GM20431 (cell line): ENCODE data around the gene RASGRF1.
"Not testable (repeated sequence)": the region's sequence is repeated elsewhere in the genome, so short reads cannot be mapped to it uniquely, and the experiment has no call there.

Experiments used
- in situ Hi-C: fragments of 300-500 bp; cut with MseI, MboI; formaldehyde crosslinking; loops from one replicate; pipeline ENCODE4 v1.15.0; 2020; ENCODE audit warnings: low sequenced_read_pairs; ENCODE audit not compliant: unreplicated experiment

Gene RASGRF1

DNA sequence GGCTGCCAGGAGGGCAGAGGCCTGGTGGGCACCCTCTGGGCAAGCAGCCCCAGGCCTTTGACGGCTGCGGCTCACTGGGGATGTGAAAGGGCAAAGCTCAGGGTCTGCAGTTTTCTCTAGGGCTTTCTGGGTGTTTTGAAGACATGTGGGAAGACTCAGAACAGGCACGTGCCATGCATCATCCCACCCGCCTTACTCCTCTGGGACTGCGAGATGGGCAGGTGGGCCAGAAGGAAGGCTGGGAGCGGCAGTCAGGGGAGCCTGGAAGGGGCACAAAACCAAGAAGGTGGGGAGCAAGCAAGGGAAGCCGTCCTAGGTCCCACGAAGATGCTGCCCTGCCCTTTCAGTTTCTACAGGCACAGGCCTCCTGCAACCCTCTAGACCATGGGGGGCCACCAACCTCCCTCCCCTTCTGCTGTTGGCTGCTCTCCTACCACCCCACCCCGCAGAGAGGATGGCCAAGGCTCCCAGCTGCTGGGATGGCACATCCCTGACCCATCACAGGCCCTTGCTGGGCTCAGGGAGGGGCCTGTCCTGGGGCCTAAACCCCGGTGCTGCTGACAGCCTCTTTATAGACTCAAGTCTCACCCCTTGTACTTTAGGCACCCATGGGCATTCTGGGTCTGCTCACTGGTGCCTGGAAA lies 73.9 kb downstream of the RASGRF1 start:
- in situ Hi-C loops = no loop called here

DNA sequence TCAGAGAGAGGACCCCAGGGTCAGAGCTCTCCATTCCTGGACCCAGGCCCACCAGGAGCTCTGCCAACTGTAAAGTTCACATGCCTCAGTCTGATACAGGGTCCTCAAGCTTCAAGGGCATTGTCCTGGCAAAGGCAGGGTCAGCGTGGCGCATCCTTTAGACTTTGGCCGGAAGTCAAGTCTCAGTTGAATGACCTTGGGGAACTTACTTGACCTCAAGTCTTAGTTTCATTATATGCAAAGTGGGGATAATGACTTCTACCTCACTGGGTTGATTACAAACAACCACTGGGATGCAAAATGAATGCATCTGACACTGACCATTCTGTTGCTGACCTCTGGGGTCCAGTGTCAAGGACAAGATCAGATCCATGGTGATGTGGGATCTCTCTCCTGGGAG lies 75.2 kb downstream of the RASGRF1 start:
- in situ Hi-C loops = no loop called here

DNA sequence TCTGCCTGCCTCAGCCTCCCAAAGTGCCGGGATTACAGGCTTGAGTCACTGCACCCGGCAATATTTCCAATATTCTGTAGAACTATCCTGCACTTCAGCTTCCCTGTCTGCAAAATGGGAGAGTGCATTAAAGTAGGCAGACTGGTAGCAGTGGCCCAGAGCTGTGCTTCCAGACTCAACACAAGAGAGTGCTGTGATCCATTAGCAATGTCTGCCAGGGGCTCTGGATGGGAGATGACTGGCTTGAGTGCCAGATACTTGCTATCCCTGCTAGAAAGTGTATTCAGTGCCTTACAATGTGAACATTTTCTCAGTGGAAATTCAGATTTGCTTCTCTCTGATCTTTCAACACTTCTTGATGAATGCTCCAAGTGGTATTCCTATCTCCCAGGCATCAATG lies 80.3 kb downstream of the RASGRF1 start:
- in situ Hi-C loops = no loop called here

DNA sequence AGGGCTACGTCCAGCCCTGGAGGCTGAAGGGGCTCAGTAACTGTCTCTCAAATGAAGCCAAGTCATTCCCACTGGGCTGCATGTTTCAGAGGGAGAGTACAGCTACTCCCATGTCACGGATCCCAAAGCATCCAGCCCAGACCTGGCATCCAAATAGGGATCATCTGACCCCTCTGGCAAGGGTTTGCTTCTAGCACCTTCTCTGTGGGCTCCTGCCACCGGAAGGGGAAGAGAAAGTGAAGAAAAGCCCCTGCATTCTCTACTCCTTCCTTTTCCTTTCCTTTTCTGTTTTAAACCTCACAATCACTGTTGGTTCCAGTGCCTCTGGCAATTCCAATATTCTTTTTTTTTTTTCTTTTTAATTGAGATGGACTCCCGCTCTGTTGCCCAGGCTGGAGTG lies 81.2 kb downstream of the RASGRF1 start:
- in situ Hi-C loops = no loop called here

DNA sequence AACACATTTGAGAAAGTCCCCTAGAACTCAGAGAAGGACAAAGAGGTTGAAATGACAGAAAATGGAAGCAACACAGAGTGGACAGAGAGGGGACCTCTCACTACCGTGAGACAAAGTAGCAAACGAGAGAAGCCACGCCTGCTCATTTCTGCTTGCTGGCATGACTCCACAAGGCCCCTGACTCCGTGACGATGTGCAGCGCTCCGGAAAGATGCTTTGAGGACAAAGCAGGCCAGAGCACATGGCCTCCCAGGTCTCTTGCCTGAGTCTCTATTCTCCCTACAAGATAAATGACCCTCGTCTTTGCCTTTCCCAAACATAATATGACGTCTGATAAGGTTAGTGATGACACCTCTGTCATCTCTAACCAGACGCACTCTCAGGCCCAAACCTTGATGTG lies 81.9 kb downstream of the RASGRF1 start:
- in situ Hi-C loops = no loop called here

DNA sequence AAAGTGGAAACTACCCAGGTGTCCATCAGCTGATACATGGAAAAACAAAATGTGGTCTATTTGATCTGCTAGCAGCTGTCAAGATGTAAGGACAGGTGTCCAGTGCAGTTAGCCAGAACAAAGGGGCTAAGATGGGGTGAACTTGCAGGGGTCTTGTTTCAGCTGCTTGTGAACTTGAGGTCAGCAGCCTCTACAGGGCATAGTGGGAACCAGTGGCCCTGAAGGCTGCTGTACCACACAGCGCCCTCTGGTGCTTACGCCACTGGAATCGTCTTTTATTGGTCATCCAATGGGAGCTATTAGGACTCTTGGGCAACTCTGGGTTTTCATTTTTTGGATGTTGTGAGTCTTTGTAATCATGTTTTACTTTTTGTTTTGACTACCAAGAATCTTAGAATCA lies 83.5 kb downstream of the RASGRF1 start:
- in situ Hi-C loops = no loop called here

DNA sequence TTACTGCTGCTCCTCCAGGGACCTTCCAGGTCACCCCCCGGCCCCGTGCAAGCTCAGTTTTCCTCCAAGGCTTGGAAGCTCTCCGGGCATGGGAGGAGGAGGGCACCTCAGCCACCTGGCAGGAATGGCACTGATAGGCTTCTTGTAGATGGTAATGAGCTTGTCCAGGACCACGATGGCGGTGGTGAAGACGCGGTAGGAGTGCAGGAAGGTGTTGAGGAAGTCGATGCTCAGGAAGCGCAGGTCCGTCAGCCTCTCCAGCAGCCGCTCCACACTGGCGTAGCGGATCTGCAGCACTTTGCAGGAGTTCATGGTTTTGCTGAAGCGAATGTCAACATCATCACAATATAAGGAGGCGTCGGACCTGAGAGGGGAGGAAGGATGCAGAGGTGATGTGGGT lies 84.5 kb downstream of the RASGRF1 start:
- in situ Hi-C loops = no loop called here

DNA sequence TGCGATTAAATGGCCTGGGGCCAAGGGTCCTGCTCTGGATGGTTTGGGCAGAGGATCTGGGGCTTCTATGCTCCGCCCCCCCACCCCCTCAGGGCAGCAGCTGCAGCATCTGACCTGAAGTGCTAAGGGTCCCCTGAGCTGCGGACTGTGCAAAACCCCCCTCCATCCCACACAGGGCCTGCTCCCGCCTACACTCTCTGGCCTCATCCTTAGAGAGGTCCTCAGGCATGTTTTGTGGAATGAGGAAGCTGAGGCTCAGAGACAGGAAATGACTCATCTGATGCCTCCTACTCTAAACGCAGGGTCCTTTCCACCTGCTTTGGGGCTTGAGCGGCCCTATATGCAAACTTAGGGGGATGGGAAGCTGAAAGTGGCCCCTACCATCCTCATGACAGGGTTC lies 86.2 kb downstream of the RASGRF1 start:
- in situ Hi-C loops = no loop called here

DNA sequence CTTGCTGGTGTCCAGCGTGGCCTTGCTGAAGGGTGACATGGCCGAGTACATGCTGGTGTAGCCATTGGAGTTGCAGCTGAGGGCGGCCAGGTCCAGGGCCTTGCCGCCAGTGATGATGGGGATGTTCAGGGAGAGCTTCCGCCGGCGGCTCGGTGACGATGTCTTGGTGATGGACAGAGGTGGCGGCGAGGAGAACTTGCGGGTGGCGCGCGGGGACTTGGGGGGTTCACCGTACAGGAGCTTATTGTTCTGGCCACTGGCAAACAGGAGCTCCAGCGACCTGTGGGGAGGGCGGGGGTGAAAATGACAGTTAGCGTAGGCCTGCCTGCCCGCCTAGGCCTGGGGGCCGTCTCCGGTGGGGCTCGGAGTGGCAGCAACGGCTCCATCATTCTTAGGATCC lies 86.7 kb downstream of the RASGRF1 start:
- in situ Hi-C loops = no loop called here

DNA sequence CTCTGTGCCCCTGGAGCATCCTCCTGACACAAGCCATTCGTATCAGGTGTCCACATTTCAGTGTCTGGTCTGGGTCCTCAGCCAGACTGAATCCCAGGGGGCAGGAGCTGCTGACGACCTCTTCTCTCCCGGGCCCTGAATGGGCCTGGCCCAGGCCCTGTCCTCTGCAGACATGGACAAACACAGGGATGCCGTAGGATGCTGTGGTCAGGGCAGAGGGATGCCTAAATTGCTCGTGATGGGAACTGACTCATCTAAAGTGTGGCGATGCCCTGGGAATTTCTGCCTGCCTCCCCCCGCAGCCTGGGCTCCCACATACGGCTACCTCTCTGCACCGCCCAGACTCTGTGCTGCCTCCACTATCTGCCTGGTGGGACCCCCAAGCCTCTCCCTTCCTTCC lies 87.3 kb downstream of the RASGRF1 start:
- in situ Hi-C loops = no loop called here

DNA sequence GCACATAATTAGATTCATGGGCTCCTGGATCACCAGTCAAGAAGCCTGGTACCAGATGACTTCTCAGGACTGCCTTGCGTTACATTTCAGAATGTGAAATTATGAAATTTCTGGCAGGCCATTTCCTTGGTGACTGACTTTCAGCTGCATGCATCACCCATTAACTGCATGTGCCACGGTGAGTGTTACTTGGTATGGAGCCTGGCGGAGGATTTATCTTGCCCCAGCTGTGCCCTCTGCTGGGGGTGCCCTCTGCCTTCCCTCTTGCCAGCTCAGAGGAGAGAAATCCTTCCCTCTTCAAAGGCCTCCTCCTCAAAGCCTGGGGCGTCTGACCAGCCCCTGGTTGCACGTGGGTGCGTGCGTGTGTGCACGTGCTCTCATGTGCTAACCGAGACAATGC lies 88.0 kb downstream of the RASGRF1 start:
- in situ Hi-C loops = no loop called here

DNA sequence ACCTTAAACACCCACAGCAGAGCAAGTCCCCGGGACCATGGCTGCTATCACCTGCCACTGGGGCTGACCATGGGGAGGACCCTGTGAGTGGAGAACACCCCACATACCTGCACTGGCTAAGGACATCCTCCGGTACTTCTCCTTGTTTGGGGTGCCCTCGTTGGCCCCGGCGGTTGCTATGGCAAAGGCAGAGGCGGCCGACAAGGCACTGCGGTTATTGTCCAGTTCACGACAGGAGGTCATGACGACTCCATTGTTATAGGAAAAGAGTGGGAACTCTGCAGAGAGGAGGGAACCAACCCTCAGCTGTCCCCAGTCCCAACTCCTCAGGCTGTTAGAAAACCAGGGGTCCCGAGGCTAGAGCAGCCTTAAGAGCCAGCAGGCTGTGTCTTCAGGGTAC lies 90.9 kb downstream of the RASGRF1 start:
- in situ Hi-C loops = no loop called here

DNA sequence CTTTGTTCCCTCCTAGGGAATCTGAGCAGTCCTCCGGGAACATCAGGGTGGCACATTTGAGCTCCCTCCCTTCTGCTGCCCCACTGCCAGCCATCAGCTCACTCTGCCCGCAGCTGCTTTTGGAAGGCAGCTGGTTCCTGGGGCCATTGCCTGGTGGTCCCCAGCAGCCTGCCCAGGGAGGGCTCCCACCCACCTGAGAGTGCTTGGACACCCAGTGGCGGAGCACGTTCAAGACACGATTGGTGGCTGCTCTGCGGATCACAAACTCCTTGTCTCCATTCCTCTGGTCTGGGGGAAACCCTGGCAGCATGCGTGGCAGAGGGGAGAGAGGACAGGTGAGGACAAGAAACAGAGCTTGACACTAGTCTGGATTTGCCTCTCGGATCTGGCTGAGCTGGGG lies 92.1 kb downstream of the RASGRF1 start:
- in situ Hi-C loops = no loop called here

DNA sequence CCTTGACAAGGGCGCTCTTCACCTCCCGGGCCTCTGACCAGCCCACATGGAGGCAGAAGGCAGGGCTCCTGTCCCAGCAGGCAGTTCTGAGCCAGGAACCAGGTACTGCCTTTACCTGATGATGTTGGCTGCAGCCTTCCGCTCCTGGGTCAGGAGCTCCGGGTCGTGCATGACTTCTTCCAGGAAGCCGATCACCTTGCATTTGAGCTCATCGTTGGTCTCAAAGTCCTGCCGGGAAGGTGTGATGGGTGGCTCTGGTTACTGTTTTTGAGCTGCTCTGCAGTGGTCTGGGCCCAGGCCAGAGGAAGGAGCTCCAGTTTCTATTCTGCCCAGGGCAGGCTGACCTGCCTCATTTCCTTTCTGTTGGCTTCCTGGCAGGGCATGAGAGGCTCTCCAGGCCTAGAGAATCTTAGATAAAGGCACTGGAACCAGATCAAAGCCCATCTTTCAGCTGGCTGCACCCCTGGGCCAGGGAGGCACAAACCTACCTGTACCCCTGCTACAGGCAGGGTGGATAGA lies 92.5 kb downstream of the RASGRF1 start:
- in situ Hi-C loops = no loop called here

DNA sequence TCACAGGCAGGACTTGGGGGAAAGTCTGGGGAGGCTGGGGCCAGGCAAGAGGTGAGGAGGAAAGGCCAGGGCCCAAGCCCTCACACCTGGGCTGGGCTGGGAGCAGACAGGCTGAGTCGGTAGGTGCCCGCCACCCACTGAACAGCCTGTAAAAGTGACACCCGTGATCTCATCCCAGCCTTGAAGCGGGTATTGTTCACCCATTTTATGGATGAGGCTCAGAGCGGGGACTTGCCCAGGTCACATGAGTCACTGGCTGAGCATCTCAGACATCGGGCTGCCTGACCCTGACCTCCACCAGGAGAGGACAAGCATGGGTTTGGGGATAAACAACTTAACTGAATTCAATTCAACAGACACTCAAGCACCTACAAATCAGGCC lies 93.7 kb downstream of the RASGRF1 start:
- in situ Hi-C loops = no loop called here

DNA sequence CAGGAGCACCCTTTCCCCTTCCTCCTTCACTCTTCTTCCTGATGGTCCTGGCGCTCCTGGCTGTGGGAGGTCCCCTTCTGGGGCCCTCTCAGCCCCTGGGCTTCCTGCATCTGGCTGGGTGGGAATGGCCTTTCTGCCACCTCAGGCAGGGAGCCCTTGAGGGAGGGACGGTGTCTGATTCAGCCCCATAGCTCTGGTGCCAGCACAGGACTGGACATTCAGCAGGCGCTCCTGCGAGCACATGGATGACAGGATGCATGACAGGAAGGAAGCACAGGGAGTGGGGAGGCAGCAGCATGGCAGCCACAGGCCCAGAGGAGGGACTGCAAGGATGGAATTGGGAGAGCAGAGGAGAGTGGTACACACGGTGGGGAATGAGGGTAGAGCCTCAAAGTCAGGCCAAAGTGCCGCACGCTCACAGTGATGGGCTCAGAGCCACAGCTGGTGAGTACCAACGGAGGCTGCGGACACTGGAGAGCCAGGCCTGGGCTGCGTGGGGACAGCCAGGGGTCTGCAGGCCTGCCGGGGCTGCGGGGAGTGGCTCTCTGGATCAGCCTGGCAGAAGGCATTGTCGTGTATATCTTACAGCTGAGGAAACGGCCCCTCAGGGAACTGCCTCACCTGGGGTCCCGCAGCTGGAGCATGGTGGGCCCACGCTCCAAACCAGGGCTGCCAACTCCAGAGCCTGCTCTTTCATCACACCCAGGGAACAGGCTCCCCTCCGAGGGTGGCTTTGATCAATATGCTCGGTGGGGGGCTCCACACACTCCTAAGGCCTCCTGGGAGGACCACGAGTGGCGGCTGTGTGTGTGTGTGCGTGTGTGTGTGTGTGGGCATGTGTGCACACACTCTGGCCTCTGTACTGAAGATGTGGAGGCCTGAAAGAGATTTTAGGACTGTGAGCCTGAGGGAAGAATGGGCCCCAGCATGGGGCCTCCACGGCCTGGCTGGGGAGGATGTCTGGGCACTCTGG lies 94.4 kb downstream of the RASGRF1 start:
- in situ Hi-C loops = no loop called here

DNA sequence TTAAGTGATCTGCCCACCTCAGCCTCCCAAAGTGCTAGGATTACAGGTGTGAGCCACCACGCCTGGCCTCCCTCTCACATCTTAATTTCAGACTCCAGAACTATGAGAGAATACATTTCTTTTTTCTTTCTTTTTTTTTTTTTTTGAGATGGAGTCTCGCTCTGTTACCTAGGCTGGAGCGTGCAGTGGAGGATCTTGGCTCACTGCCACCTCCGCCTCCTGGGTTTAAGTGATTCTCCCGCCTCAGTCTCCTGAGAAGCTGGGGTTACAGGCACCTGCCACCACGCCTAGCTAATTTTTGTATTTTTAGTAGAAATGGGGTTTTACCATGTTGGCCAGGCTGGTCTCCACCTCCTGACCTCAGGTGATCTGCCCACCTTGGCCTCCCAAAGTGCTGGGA lies 95.4 kb downstream of the RASGRF1 start:
- in situ Hi-C loops = not testable (repeated sequence)

DNA sequence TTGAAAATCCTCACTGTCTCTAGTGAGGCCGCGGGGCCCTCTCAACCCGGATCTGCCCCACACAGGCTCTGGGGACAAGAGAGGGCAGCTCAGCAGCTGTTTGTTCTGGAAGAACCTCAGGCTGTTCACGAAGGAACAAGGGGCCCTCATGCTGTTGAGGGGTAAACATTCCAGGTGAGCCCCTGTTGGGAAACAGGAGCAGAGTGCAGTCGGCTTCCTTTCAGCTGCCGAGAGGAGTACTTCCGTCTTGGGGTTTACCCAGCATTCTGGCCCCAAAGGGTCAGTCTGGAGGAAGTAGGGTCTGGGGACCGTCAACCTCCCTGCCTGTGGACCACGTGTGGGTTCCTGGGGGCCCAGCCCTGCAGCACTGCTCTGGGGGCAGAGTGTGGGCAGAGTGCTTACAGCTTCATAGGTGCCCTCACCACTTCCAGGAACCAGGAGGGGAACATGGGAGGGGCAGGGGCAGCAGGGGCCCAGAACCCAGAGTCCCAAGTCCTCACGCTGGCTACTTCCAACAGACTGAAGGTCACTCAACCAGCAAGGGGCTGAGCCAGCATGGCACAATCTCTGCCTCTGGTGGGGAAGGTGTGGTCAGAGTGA lies 96.5 kb downstream of the RASGRF1 start:
- in situ Hi-C loops = no loop called here

DNA sequence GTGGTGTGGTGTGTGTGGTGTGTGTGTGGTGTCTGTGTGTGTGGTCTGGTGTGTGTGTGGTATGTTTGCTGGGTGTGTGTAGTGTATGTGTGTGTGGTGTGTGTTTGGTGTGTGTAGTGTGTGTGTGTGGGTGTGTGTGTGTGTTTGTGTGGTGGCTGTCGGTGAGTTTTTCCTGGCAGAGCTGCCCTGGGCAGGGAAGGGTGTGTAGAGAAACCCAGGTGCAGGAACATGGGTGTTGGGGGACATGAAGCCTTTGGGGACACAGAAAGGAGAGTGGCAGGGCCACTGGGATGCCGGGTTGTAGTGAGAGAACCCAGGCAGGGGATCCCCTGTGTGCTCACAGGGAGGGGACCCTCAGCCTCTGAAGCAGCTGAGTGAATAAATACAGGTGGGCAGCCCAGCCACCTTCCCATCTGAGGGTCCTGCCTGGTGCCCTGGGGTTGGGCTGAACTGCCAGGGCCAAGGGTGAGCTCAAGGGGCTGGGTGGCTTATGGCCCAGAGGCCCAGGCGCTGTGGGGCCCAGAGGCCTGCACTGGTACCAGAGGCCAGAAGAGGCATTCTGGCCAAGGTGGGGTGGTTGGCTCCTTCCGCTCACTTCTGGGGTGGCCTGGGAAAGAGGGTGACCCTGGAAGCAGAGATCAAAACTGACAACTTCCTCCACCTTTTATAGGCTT lies 97.2 kb downstream of the RASGRF1 start:
- in situ Hi-C loops = no loop called here

DNA sequence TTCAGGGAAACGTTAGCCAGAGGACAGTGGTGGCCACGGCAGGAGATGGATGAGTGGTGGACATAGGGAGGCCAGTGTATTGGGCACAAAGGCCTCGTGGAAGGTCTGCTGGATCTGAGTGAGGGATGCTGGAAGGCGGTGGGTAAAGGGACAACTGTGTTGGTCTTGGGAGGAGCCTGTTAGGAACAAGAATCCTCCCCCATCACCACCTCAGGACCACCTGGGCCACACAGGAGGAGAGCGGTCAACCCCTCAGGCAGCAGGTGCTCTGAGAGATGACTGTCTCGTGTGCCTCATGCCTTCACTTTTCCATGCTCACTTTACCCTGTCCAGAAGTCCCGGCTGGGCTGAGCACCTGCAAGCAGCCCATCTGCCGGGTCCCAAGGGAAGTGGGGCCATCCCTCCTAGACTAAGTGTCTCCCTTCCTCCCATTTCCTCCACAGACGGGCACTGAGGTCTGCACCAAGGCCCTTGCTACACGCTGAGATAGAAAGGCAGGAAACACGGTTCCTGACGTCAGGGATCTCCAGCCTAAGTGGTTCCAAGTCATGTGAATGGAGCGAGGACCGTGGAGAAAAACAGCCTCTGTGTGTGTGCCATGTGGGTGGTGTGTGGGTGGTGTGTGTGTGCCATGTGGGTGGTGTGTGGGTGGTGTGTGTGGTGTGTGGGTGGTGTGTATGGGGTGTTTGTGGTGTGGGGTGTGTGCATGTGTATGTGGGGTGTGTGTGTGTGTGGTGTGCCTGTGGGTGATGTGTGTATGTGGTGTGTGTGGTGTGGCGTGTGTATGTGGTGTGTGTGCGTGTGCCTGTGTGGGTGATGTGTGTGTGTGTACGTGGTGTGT lies 97.9 kb downstream of the RASGRF1 start:
- in situ Hi-C loops = no loop called here
